GM19099 (cell line): Measurements from ENCODE around the gene CPSF6.

Experiments used
- POLR2A ChIP-seq: IDR thresholded peaks from 3 replicates; pipeline ENCODE4 v1.6.1; 2011; ENCODE audit warnings: low read depth; ENCODE audit not compliant: insufficient read length; ENCODE audit errors: extremely low read depth

Gene CPSF6

GRCh38 chr12:69247268-69248018, 8.1 kb downstream of the CPSF6 start:
- TF ChIP-seq POLR2A = no peak

GRCh38 chr12:69252033-69252432, 12.7 kb downstream of the CPSF6 start:
- no peak for TF ChIP-seq POLR2A

GRCh38 chr12:69254046-69254445, 14.7 kb downstream of the CPSF6 start:
- no peak for TF ChIP-seq POLR2A

- no peak for TF ChIP-seq POLR2A
Measured at GRCh38 chr12:69254862-69255261, 15.5 kb downstream of the CPSF6 start.

- no peak for TF ChIP-seq POLR2A
Measured at GRCh38 chr12:69258655-69259054, 19.3 kb downstream of the CPSF6 start.

GRCh38 chr12:69262264-69262974, 23.1 kb downstream of the CPSF6 start:
- TF ChIP-seq POLR2A = no peak

- no peak for TF ChIP-seq POLR2A
Measured at GRCh38 chr12:69265205-69265604, 25.8 kb downstream of the CPSF6 start.

- no peak for TF ChIP-seq POLR2A
Measured at GRCh38 chr12:69266036-69266635, 26.8 kb downstream of the CPSF6 start.

GRCh38 chr12:69269736-69270135, 30.4 kb downstream of the CPSF6 start:
- no peak for TF ChIP-seq POLR2A

- TF ChIP-seq POLR2A = no peak
Measured at GRCh38 chr12:69272511-69272910, 33.1 kb downstream of the CPSF6 start.

- TF ChIP-seq POLR2A = no peak
Measured at GRCh38 chr12:69274861-69275260, 35.5 kb downstream of the CPSF6 start.

- no peak for TF ChIP-seq POLR2A
Measured at GRCh38 chr12:69275471-69275891, 36.1 kb downstream of the CPSF6 start.

GRCh38 chr12:69278814-69279782, 39.7 kb downstream of the CPSF6 start:
- TF ChIP-seq POLR2A = no peak

- TF ChIP-seq POLR2A = no peak
Measured at GRCh38 chr12:69284131-69284530, 44.8 kb downstream of the CPSF6 start.

GRCh38 chr12:69287556-69287955, 48.2 kb downstream of the CPSF6 start:
- no peak for TF ChIP-seq POLR2A

- TF ChIP-seq POLR2A = no peak
Measured at GRCh38 chr12:69290545-69291277, 51.3 kb downstream of the CPSF6 start.
